UCSD-AML1 (cell line): ENCODE data around the gene CSF2.

Experiments
- DNase-seq: peaks from one replicate; lab custom pipeline; 2025; ENCODE audit not compliant: unreplicated experiment; lab: John Stamatoyannopoulos, UW

Gene CSF2

DNA sequence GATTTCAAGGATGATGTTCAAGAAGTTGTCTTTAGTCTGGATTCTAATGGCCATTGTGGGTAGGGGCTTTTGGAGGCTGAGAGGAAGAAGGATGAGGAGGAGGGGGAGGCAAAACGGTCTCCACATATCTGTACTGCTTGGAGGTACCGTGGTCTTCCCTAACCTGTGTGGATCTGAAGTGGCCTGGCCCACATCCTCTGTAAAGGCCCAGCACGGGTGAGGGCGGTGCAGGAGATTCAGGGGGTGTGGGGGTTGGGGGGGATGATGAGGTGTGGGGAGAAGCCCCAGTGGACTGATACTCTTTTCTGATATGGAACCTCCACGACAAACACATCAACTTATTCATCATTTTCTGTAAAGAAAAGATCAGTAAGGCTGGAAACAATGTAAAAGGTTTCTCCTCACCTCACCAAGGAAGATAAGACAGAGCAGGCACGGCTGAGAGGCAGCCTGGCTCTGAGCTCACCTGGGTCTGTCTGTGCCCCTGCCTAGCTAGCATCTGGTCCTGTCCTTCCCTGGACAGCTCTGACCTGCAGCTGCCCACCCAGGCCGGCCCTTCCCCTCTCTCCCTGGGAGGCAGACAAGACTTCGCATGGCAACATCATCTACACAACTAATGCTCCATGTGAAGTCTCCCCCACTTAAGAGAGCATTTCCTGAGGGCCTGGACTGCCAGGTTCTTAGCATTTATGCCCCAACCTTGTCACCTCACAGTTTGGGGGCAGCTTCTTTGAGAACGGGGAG, 18.7 kb upstream of the CSF2 start:
- no peak for DNase-seq

DNA sequence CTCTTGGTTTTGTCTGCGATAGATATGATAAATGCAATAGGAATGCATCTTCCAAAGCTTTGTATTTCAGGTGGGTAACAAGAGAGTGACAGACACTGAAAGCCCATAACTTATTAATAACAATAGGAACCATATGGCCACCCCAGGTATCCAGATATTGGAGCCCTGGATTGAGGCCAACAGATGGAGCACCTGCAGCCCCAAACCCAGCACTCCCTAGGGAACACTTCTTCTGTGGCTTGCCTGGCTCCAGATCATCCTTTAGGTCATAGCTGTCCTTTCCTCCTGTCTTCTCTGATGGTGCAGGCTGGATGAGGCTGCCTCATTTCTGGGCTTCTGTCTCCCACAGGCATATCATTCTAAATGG, 18.2 kb upstream of the CSF2 start:
- no peak for DNase-seq

DNA sequence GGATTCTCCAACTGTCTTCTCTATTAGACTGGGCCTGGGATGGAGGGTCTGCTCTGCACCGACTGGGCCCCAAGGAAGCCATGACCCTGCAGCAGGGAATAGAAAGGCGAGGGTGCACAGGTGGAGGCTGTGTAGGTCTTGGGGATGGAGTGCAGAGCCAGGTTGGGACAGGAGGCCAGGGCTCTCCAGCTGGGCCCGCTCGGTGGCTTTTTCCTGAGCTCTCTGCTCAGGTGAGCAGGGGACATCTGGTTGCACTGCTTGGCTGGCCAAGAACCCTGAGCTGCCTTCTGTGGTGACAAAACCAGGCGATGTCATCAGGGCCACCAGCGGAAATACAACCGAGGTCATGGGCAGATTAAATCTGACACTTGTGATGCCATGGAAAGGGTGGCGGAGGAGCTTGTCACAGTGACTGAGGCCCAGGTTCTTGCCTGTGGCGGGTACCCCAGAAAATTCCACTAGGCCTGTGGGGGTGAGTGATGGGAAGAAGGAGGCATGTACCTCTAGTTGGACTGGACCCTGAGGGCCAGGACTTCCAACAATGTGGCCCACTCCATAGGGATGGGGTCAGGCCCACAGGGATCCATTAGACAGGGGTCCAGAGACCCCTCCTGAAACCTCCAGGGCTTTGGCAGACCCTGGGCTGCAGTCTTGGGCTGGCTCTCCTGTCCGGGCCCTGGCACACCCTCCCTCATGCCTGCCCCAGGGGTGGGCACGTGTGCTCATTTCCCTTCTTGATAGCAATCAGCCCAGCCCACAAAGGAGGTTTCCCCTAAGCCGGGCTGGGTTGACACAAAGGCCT, 17.6 kb upstream of the CSF2 start:
- peak; percentile 59 for DNase-seq

DNA sequence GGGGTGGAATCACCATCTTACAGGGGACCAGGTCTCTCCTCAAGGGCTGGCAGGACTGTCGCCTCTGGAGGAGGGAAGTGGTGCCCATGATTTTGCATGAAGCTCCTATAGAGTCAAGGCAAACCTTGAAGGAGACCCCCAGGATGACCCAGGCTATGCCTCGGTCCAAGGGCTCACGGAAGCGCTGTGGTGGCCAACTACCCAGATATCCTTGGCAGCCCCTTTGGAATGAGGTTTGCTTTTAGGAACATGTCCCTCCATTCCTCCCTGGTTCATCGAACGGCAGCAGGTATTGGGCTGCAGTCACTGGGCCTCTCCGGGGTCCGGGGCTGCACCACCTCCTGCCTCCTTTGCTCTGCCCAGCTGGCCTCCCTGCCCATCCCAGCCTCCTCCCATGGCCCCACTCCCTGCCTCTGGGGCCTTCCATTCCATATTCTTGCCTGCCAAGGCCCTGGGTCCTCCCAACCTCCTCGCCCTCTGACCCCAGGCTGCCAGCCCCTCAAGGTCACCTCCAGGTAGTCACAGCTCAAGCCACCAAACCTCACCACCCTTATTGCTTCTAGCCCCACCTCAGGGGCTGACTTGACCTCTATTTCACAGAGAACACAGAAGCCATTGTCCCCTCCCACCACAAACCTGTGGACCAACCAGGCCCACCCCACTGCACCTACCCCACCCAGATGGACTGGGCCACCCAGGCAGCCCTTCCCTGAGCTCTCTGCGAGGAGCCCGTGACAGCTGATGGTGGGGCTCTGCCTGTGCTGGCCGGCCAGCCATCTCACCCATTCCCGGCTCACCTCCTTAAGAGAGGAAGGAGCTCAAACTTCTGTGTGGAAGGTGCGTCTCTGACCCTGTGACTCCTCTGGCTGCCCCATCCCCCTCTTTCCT, 16.7 kb upstream of the CSF2 start:
- DNase-seq, result no peak

DNA sequence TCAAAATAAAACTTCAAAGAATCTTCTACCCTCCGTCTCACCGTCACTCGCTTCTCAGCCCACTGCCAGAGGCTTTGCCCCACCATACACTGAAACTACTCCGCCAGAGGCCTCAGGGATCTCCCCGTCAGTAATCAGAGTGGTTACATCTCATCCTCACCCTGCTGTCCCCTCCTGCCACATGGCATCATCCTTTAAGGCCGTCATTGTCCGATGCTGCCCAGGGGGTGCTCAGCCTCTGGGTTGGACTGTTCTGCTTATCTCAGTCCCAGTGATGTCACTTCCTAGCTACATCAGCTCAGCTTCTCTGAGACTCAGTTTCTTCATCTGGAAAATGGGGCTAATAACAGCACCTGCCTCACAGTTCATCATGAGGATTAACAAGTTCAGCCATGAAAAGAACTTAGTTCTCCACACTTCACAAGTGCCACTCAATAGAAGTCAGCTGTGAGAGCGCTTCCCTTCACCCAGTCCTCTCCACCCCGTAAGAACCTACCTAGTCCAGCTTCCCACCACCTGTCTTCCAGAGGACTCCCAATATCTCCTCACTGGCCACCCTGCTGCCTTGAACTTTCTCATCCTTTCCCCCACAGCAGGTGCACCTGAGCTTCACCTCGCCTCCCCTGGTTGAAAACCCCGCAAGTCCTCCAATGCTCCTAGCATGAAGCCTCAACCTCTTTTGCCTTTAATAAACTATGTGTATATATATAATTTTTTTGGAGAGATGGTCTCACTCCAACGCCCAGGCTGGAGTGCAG, 15.9 kb upstream of the CSF2 start:
- DNase-seq, result no peak

DNA sequence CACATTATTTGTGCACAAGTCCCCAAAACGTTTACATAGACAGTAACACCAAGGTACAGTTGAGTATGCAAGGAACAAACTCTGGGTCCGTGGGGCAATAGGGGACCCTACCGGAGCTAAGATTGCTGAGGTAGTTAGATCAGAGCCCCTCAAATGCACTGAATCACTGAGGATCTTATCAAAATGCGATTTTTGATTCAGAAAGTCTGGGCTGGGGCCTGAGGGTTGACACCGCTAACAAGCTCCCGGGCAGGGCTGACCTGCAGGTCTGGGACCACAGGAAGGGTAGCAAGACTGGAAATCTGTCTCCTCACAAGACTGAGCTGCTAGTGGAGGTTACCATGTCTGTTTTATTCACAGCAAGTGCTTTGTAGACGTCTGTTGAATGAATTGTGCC, 14.9 kb upstream of the CSF2 start:
- DNase-seq, result no peak

DNA sequence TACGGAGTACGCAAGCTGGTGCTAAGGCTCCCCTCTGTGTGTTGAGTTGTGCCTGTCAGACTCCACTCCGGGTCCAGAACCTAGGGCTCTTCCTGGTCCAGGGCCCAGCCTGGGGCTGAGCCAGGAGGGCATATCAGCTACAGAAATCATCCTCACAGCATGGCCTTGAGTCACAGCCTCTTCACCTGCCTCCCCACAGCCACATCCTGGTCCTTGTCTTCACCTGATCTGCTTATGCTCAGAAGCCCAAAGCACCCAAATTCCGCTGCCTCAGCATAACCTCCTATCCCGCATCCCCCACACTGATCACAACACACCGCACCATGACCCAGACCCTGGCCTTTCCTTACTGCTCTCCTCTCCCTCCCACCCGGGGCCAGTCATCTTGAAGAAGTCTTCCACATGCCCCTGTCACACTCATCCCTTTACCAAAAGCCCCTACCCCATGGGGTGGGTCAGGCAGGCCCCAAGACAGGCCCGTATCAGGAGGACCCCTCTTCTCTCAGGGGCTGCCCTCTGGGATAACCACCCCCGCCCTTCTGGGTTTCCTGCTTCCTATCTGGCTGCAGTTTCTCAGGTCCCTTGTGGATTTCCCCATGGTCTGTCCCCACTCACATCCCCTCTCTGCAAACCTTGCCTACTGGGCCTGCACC, 14.4 kb upstream of the CSF2 start:
- DNase-seq, result no peak

DNA sequence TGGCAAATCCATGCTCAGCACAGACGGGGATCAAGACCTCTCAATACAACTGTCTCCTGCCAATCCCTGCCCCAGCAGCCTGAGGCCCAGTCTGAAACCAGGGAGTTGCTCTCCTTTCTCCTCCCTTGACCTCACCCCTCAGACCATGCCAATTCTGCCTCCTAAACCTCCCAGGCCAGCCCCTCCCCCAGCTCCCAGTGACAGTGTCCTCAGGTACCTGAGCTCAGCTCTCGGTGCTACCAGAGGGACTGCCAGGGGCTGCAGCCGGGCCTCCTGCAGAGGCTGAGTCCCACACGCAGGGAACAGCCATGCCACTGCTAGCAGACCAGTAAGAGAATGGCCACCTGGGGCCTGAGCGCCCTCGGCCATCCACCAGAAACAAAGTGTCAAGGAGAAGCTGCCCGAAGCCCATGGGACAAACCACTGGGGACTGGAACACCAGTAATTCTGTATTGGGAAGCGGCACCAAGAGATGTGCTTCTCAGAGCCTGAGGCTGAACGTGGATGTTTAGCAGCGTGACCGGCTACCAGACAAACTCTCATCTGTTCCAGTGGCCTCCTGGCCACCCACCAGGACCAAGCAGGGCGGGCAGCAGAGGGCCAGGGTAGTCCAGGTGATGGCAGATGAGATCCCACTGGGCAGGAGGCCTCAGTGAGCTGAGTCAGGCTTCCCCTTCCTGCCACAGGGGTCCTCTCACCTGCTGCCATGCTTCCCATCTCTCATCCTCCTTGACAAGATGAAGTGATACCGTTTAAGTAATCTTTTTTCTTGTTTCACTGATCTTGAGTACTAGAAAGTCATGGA, 13.7 kb upstream of the CSF2 start:
- DNase-seq, result no peak

DNA sequence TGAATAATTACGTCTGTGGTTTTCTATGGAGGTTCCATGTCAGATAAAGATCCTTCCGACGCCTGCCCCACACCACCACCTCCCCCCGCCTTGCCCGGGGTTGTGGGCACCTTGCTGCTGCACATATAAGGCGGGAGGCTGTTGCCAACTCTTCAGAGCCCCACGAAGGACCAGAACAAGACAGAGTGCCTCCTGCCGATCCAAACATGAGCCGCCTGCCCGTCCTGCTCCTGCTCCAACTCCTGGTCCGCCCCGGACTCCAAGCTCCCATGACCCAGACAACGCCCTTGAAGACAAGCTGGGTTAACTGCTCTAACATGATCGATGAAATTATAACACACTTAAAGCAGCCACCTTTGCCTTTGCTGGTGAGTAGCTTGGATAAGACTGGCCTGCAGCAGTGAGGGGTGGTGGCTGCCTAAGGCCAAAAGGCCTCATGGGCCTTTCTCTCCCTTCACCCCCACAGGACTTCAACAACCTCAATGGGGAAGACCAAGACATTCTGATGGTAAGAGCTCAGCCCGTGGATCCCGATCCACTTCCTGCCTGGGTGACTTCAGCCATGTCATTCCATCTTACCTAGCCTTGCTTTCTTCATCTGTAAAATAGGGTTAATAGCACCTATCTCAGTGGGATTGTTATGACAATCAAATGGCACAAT, 13.0 kb upstream of the CSF2 start, which contains the start of gene IL3:
Gene IL3, plus strand, starts transcription at position 155 of the 661 bp plus-strand sequence. Its CDS starts 52 bp downstream, at position 207.
- DNase-seq, result no peak

DNA sequence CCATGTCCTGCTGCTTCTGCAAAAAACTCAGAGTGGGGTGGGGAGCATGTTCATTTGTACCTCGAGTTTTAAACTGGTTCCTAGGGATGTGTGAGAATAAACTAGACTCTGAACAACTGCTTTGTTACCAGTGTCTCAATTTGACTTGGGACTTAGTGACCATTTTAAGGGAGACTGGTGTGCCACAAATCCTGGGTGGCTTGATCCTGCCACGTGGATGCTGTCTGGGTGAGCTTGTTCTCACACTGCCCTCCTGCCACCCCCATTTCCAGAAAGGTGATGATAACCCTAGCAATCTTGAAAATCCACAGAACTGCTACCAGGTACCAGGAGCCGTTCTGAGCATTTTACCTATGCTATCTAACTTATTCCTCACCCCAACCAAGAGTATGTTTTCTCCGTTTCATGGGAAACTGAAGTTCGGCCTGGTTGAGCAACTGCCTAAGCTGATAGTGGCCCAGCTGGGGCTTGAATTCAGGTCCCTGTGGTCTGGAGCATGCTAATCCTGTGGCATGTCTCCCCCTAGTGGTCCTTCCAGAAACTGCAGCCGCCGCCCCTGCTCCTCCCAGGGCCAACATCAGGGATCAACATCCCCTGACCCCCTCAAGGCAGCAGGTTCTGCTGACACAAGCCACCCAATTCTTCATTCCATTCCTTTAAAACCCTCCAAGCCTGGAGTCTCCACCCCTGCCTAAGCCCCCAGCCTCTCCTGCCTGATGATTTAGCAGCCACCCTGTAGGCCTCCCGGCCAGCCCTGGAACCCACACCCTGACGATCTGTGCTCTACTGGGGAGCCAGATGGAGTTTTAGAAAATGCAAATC, 10.3 kb upstream of the CSF2 start:
- peak; percentile 75 for DNase-seq

DNA sequence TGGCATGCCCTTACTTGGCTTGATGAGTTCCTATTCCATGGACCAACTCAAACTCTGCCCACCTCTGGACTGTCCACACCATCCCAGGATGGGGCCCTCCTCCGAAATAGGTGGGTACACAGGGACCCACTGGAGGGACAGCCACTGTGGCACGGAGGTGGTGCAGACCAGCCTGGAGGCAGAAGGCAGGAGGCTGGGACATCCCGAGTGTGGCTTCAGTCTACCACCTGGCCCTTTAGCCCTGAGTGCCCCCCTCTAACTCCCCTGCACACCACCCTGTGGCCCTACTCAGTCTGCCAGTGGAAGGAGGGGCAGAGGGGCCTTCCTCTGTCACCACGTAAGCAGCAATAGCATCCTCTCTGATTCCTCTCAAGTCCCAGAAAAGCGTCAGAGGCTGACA, 9.4 kb upstream of the CSF2 start:
- DNase-seq, result no peak

DNA sequence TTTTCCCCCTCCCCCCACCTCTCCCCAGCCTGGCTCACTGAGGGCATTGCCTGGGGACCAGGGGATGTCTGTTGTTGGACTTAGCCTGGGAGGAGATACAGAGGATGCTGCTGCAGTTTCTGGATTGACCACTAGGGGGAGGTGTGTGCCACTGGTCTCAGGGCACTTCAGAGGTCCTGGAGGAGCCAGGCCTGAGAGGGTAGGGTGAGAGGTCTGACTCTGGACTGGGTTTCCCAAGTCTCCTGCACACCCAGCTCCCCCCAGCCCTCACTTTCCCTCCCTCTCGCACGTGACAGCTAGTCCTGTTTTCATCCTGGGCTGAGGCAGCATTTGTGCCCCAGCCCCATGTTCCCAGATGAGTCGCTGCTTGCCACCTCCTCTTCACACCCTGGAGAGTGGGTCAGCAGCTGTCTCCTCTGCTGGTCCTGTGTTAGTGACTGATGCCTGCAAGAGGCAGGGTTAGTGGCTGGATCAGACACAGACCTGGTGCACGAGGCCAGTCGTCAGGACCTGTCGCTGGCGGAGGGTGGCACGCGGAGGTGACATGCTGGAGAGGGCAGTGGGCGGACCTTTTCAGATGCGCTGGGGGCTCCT, 8.8 kb upstream of the CSF2 start:
- peak; percentile 77 for DNase-seq

DNA sequence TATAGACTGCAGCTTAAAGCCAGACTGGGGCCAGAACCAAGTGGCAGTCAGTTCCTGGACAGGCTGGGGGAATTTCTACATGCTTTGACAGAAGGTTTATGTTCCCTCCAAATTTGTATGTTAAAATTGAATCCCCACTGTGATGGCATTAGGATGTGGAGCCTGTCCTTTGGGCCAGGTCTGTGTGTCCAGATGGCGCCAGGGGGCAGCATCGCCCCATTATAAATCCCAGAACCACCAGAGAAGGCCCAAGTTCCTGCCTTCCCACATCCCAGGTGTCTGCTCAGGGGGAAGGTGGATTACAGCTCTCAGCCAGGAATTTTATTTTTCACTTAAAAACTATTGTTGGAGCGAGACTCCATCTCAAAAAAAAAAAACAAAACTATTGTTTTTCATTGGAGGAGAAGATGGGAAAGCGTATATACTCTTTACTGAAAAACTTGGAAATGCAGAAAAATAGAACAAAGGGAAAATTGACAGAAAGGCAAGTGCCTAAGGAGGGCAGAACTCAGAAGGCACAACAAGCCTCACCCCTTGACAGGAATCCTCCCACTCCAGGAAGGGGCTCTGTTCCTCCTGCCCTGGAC, 8.1 kb upstream of the CSF2 start:
- DNase-seq, result peak; percentile 65

DNA sequence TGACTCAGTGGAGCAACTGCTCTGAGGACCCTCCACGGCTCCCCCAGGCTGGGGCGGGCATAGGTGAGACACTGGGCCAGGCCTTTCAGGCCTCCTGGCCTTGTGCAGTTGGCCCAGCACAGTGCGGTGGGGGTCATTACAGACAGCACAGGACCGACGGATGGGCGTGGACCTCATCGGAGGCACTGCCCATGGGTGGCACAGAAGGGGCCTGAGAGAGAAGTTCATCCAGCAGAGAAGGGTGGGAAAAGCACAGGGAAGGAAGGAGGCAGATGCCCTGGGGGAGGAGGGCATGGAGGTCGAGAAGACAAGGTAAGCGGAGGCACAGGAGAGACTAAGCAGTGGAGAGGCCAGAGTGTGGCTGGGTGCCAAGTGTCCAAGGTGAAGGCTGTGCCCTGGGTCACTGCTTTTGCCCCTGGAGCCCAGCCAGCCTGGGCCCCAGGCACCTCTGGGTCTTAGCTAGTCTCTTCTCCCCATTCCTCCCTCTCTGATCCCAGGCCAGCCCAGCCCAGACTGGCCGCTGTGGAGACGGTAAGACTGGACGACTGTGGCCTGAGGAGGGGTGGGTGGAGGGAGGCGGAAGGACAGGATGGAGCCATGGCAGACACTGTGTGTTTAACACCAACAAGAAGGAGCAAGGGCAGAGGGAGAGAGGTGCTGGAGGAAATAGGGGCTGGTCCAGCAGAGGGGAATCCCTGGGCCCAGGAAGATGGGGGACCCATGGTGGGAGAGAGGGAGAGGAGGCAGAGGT, 7.5 kb upstream of the CSF2 start:
- no peak for DNase-seq

DNA sequence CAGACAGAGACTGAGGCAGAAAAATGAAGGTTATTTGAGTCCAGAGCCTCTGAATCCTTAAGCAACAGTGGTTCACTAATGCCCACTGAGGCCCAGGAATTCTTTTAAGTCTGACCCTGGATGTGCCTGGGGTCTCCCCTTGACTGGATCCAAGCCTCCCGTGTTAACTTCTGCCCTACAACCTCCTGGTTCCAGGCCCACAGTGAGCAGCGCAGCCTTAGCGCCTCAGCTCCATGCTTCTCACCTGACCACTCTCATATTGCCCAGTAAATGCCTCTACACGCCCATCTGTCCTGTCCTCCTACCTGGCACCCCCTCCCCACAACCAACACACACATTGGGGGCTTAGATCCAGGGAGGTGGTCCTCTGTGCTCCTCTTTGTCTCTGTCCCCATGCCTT, 6.7 kb upstream of the CSF2 start:
- DNase-seq, result no peak

DNA sequence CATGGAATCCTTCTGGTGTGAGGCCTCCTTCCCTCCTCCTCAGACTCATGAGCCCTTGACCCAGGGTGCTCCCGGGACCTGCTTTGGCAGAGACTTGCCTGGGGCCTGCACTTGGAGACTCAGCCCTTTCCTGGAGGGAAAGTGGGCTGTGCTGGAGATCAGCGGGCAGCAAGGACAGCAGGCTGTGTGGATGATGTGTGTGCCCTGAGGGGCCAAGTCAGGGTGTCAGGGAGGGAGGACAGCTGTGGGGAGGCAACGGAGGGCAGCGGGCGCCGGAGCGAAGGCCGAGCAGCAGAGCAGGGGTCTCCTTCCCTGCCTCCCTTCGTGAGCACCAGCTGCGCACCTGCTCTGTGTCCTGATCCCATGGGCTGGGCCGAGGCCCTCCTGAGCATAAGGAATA, 6.1 kb upstream of the CSF2 start:
- DNase-seq, result no peak
